Left lung (tissue), 10 donors: ENCODE data around the gene HYAL4. TPM values are rescaled to one million over a fixed set of nuclear protein-coding genes. Genes with fewer than 3 reads are reported as not detected.

Source experiments
- ATAC-seq: fragments of 200-7000 bp; cut with Tn5 transposase; one replicate; pipeline ENCODE4 v1.9.1; 2020; ENCODE audit warnings: moderate library complexity
- DNase-seq, 4 donors: peaks; one replicate each; pipeline ENCODE4 v3.0.0-alpha.2; 2013 to 2020
- H3K27ac ChIP-seq, 2 donors: fragments of 200-600 bp; sonication (generic) in 1 of 2; one replicate each; pipeline versions ENCODE4 v1.5.0 to v1.8.0; 2020 to 2021
- H3K27me3 ChIP-seq, 2 donors: fragments of 200-600 bp; sonication (generic) in 1 of 2; one replicate each; pipeline versions ENCODE4 v1.5.0 to v1.8.0; 2020 to 2021
- H3K36me3 ChIP-seq, 2 donors: fragments of 200-600 bp; sonication (generic) in 1 of 2; one replicate each; pipeline versions ENCODE4 v1.5.0 to v1.8.0; 2020 to 2021
- H3K4me1 ChIP-seq, 2 donors: fragments of 200-600 bp; one replicate each; pipeline ENCODE4 v1.8.0; 2021
- H3K4me3 ChIP-seq, 2 donors: fragments of 200-600 bp; sonication (generic) in 1 of 2; one replicate each; pipeline versions ENCODE4 v1.5.0 to v1.8.0; 2020 to 2021; ENCODE audit warnings: mild to moderate bottlenecking in 1 of 2
- H3K9me3 ChIP-seq, 2 donors: fragments of 200-600 bp; sonication (generic) in 1 of 2; one replicate each; pipeline versions ENCODE4 v1.5.0 to v1.8.0; 2020 to 2021
- CTCF ChIP-seq, 2 donors: fragments of 200-600 bp; sonication (generic) in 1 of 2; IDR thresholded peaks; one replicate each; pipeline versions ENCODE4 v1.5.0 to v1.8.0; 2021; ENCODE audit warnings: antibody characterized with exemption in 2 of 2
- intact Hi-C, 2 donors: fragments of 100-400 bp; cut with DNase I; formaldehyde crosslinking; loops; one replicate each; pipeline versions ENCODE4 v1.11.2 to v1.14.2; 2022
- polyA plus RNA-seq, 6 donors: library from polyadenylated mRNA; unstranded; fragments of 120-200 nt; gene quantifications; one replicate each; pipeline ENCODE4 v1.2.1, GENCODE V29; 2013; ENCODE audit not compliant: insufficient read length in 6 of 6
- total RNA-seq, 2 donors: library from RNA; stranded (reverse); fragmentation: NEBNext Ultra II Directional; extraction: Animal tissue kit (Norgen Biotek cat#: 25700); gene quantifications; one replicate each; pipeline ENCODE4 v1.2.1, GENCODE V29; 2021
- donor health status: DM: no; HTN: yes; CAD: no.
- donor health status: DM: no; HTN: no; CAD: no.

Gene HYAL4
- total and polyA plus RNA-seq, 8 donors = 0.07 to 0.44 (median 0.09) TPM; not detected in 5

GRCh38 chr7:123864966-123865365 lies 20.0 kb downstream of the HYAL4 start:
- H3K4me1 ChIP-seq = no peaks in the 10 kb centered on the region
- DNase-seq (no peak), ATAC-seq (no peak)
- no peaks in the 10 kb centered on the region for H3K27me3 ChIP-seq
- no peak overlapping the region for H3K27ac ChIP-seq
- TF ChIP-seq CTCF (IDR thresholded peaks at IDR 0.05) = no peak
- no peaks in the 10 kb centered on the region for H3K36me3 ChIP-seq
- H3K4me3 ChIP-seq = no peak overlapping the region
- no peaks in the 10 kb centered on the region for H3K9me3 ChIP-seq
- intact Hi-C loops = loop anchor here in 1 of 2 donors (10.0 kb wide), 2 partner anchors 70 to 180 kb away; no protein-coding TSS in a partner anchor

GRCh38 chr7:123865517-123866117 lies 20.6 kb downstream of the HYAL4 start:
- peak; percentile 68 to 72 for TF ChIP-seq CTCF (IDR thresholded peaks at IDR 0.05)

GRCh38 chr7:123867225-123867624 lies 22.3 kb downstream of the HYAL4 start:
- TF ChIP-seq CTCF (IDR thresholded peaks at IDR 0.05) = no peak
- H3K36me3 ChIP-seq = no peaks in the 10 kb centered on the region
- H3K27ac ChIP-seq = no peak overlapping the region
- no peaks in the 10 kb centered on the region for H3K9me3 ChIP-seq
- no peak for ATAC-seq
- no peaks in the 10 kb centered on the region for H3K27me3 ChIP-seq
- H3K4me3 ChIP-seq = no peak overlapping the region
- no peaks in the 10 kb centered on the region for H3K4me1 ChIP-seq
- intact Hi-C loops = loop anchor here in 1 of 2 donors (10.0 kb wide), 2 partner anchors 72 to 182 kb away; no protein-coding TSS in a partner anchor
- no peak for DNase-seq

More at GRCh38 chr7:123865517-123866117, 20.6 kb downstream of the HYAL4 start:
- Histone ChIP-seq H3K4me1 (no peaks in the 10 kb centered on the region), H3K27me3 (no peaks in the 10 kb centered on the region), H3K27ac (no peak overlapping the region), H3K9me3 (no peaks in the 10 kb centered on the region), H3K36me3 (no peaks in the 10 kb centered on the region), H3K4me3 (no peak overlapping the region)
- peak; percentile 98 for ATAC-seq
- DNase-seq = peak in 2 of 4 donors; percentile 48 to 76
- intact Hi-C loops = loop anchor here in 1 of 2 donors (10.0 kb wide), 2 partner anchors 71 to 181 kb away; no protein-coding TSS in a partner anchor

- peak; percentile 31 to 40 for TF ChIP-seq CTCF (IDR thresholded peaks at IDR 0.05)
- no peaks in the 10 kb centered on the region for H3K4me1 ChIP-seq
- intact Hi-C loops = no loop called here
- no peak overlapping the region for H3K4me3 ChIP-seq
- no peaks in the 10 kb centered on the region for H3K9me3 ChIP-seq
- H3K27me3 ChIP-seq = no peaks in the 10 kb centered on the region
- ATAC-seq (peak; percentile 96), DNase-seq (peak in 3 of 4 donors; percentile 36 to 64 (median 44))
- H3K36me3 ChIP-seq = no peaks in the 10 kb centered on the region
- no peak overlapping the region for H3K27ac ChIP-seq
Measured at GRCh38 chr7:123871998-123872867, 27.3 kb downstream of the HYAL4 start.

GRCh38 chr7:123872908-123873307 lies 27.9 kb downstream of the HYAL4 start:
- intact Hi-C loops = no loop called here
- Histone ChIP-seq H3K27ac (no peak overlapping the region), H3K9me3 (no peaks in the 10 kb centered on the region), H3K36me3 (no peaks in the 10 kb centered on the region), H3K4me3 (no peak overlapping the region), H3K27me3 (no peaks in the 10 kb centered on the region), H3K4me1 (no peaks in the 10 kb centered on the region)
- ATAC-seq (no peak), DNase-seq (no peak)
- no peak for TF ChIP-seq CTCF (IDR thresholded peaks at IDR 0.05)
